ENCODE data around the gene HRCT1. TPM values are rescaled to one million over a fixed set of nuclear protein-coding genes. Genes with fewer than 3 reads are reported as not detected.
"Not testable (repeated sequence)": the region's sequence is repeated elsewhere in the genome, so short reads cannot be mapped to it uniquely, and the experiment has no call there.

The HRCT1 gene
- total RNA-seq, 1 donor from 2014 or later = 0.87 TPM

DNA sequence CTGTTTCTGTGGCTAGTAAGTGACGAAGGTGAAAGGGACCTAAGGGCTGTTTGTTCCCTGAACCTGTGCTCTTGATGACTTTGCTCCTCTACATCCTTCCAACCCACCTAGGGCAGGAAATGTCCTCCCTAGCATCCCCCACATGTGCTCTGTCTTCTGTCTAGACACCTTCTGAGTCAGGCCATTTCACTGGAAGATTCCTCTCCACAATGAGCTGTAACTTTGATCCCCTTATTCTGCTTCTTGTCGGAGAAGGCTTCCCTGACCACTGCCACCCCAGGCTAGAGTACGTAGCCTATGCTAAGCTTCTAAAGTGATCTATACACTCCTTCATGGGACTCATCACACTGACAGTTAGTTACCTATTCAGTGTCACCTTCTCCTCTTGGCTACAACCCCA, 25.0 kb downstream of the HRCT1 start:
- no peak overlapping the region for H3K4me3 Mint-ChIP-seq (ENCODE audit: unreplicated experiment)
- H3K9me3 Mint-ChIP-seq (ENCODE audit: unreplicated experiment) = no peaks in the 10 kb centered on the region
- H3K27ac Mint-ChIP-seq (ENCODE audit: unreplicated experiment) = peak overlapping the region; percentile 18
- peaks cover 30% of the 10 kb centered on the region for H3K4me1 Mint-ChIP-seq (ENCODE audit: unreplicated experiment)
- peaks cover 4% of the 10 kb centered on the region for H3K36me3 Mint-ChIP-seq (ENCODE audit: low read depth, unreplicated experiment)
- TF ChIP-seq, protein P1, sequence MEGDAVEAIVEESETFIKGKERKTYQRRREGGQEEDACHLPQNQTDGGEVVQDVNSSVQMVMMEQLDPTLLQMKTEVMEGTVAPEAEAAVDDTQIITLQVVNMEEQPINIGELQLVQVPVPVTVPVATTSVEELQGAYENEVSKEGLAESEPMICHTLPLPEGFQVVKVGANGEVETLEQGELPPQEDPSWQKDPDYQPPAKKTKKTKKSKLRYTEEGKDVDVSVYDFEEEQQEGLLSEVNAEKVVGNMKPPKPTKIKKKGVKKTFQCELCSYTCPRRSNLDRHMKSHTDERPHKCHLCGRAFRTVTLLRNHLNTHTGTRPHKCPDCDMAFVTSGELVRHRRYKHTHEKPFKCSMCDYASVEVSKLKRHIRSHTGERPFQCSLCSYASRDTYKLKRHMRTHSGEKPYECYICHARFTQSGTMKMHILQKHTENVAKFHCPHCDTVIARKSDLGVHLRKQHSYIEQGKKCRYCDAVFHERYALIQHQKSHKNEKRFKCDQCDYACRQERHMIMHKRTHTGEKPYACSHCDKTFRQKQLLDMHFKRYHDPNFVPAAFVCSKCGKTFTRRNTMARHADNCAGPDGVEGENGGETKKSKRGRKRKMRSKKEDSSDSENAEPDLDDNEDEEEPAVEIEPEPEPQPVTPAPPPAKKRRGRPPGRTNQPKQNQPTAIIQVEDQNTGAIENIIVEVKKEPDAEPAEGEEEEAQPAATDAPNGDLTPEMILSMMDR (IDR thresholded peaks at IDR 0.05; ENCODE audit: unreplicated experiment) = no peak
- no peak for DNase-seq (ENCODE audit: low spot score)
- peaks cover 1% of the 10 kb centered on the region for H3K27me3 Mint-ChIP-seq (ENCODE audit: unreplicated experiment)

GRCh38 chr9:35932735-35933134, 26.7 kb downstream of the HRCT1 start:
- TF ChIP-seq, protein P1 (IDR thresholded peaks at IDR 0.05; ENCODE audit: unreplicated experiment) = no peak

GRCh38 chr9:35933550-35934067, 27.6 kb downstream of the HRCT1 start:
- Mint-ChIP-seq H3K4me1 (ENCODE audit: unreplicated experiment) (peaks cover 21% of the 10 kb centered on the region), H3K4me3 (ENCODE audit: unreplicated experiment) (no peak overlapping the region), H3K9me3 (ENCODE audit: unreplicated experiment) (no peaks in the 10 kb centered on the region), H3K27me3 (ENCODE audit: unreplicated experiment) (peaks cover 1% of the 10 kb centered on the region), H3K27ac (ENCODE audit: unreplicated experiment) (no peak overlapping the region), H3K36me3 (ENCODE audit: low read depth, unreplicated experiment) (peaks cover 12% of the 10 kb centered on the region)
- TF ChIP-seq, protein P1 (IDR thresholded peaks at IDR 0.05; ENCODE audit: unreplicated experiment) = no peak
- DNase-seq (ENCODE audit: low spot score) = no peak

More at GRCh38 chr9:35932735-35933134, 26.7 kb downstream of the HRCT1 start:
- Mint-ChIP-seq H3K27ac (ENCODE audit: unreplicated experiment) (no peak overlapping the region), H3K27me3 (ENCODE audit: unreplicated experiment) (peaks cover 1% of the 10 kb centered on the region), H3K9me3 (ENCODE audit: unreplicated experiment) (no peaks in the 10 kb centered on the region), H3K36me3 (ENCODE audit: low read depth, unreplicated experiment) (peaks cover 12% of the 10 kb centered on the region), H3K4me3 (ENCODE audit: unreplicated experiment) (no peak overlapping the region), H3K4me1 (ENCODE audit: unreplicated experiment) (peaks cover 22% of the 10 kb centered on the region)
- no peak for DNase-seq (ENCODE audit: low spot score)

DNA sequence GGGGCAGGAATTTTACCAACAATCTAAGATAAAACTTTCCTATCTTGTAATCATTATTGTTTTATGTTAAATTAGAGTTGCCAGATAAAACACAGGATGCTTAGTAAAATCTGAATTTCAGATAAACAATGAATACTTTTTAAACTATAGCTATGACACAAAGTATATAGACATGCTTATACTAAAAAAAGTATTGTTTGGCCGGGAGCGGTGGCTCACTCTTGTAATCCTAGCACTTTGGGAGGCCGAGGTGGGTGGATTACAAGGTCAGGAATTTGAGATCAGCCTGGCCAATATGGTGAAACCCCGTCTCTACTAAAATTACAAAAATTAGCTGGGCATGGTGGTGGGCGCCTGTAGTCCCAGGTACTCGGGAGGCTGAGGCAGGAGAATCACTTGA, 28.1 kb downstream of the HRCT1 start:
- H3K9me3 Mint-ChIP-seq (ENCODE audit: unreplicated experiment); H3K4me3 Mint-ChIP-seq (ENCODE audit: unreplicated experiment); DNase-seq (ENCODE audit: low spot score); H3K27ac Mint-ChIP-seq (ENCODE audit: unreplicated experiment); H3K27me3 Mint-ChIP-seq (ENCODE audit: unreplicated experiment): not testable (repeated sequence)
- peaks cover 17% of the 10 kb centered on the region for H3K4me1 Mint-ChIP-seq (ENCODE audit: unreplicated experiment)
- H3K36me3 Mint-ChIP-seq (ENCODE audit: low read depth, unreplicated experiment) = peaks cover 12% of the 10 kb centered on the region

- Mint-ChIP-seq H3K9me3 (ENCODE audit: unreplicated experiment) (no peaks in the 10 kb centered on the region), H3K27me3 (ENCODE audit: unreplicated experiment) (no peaks in the 10 kb centered on the region), H3K4me3 (ENCODE audit: unreplicated experiment) (no peak overlapping the region), H3K4me1 (ENCODE audit: unreplicated experiment) (peaks cover 15% of the 10 kb centered on the region), H3K27ac (ENCODE audit: unreplicated experiment) (no peak overlapping the region), H3K36me3 (ENCODE audit: low read depth, unreplicated experiment) (peaks cover 8% of the 10 kb centered on the region)
- TF ChIP-seq, protein P1 (IDR thresholded peaks at IDR 0.05; ENCODE audit: unreplicated experiment) = no peak
- no peak for DNase-seq (ENCODE audit: low spot score)
Measured at GRCh38 chr9:35935261-35935660, 29.3 kb downstream of the HRCT1 start.
